Measurements from ENCODE around the gene IL17RD. TPM values are rescaled to one million over a fixed set of nuclear protein-coding genes. Genes with fewer than 3 reads are reported as not detected.

The IL17RD gene
- total and polyA plus RNA-seq, 2 of the 4 experiments (the other 2 are of a cell fraction), result 0.72 to 0.92 TPM

GRCh38 chr3:57135964-57136719 is 29.0 kb downstream of the IL17RD start:
- no CpG with 5 or more reads among the region's 5 CpGs for WGBS, 2 experiments (ENCODE audit: extremely low coverage in 2 of 2, insufficient read length in 1 of 2)
- dilution Hi-C loops (cut with HindIII; ENCODE audit: low sequenced_read_pairs, unreplicated experiment), result no loop called here
- no peak overlapping the region for H3K4me2 ChIP-seq (ENCODE audit: low read depth, low read length)
- H3K18ac ChIP-seq (ENCODE audit: low read depth, low read length), result no peak overlapping the region
- H3K27ac ChIP-seq (ENCODE audit: insufficient read depth, low read length), result no peak overlapping the region
- CTCF ChIA-PET, result interaction anchor here (0.7 kb wide), 1 partner anchor 81 kb away, joined by 3 read pairs; no protein-coding TSS in a partner anchor
- H2AK5ac ChIP-seq (ENCODE audit: low read depth, low read length), result no peak overlapping the region
- H3K36me3 ChIP-seq (ENCODE audit: control insufficient read depth, insufficient read depth, low read length), result no peaks in the 10 kb centered on the region
- H3K23ac ChIP-seq (ENCODE audit: low read depth, low read length), result no peak overlapping the region
- no peak overlapping the region for H3K14ac ChIP-seq (replicated peaks; ENCODE audit: low read depth, low read length)
- no peak overlapping the region for H2BK15ac ChIP-seq (ENCODE audit: low read depth, low read length)
- H2AK9ac ChIP-seq (replicated peaks; ENCODE audit: low read depth, low read length, poor library complexity), result no peak overlapping the region
- DNase-seq (no peak), ATAC-seq (ENCODE audit: low read depth) (no peak)
- intact Hi-C loops (cut with micrococcal nuclease), result no loop called here
- no peaks in the 10 kb centered on the region; the same call in 1 of the 2 replicates for H3K9me1 ChIP-seq (ENCODE audit: insufficient read depth, low read length)
- H3K4me3 ChIP-seq (ENCODE audit: insufficient read depth, low read depth, low read length), result no peak overlapping the region
- TF ChIP-seq CTCF (conservative IDR thresholded peaks at IDR 0.05; ENCODE audit: low read depth, low read length) (no peak), RCOR1 (IDR thresholded peaks at IDR 0.05; ENCODE audit: insufficient replicate concordance, low read length) (no peak), CHD1 (IDR thresholded peaks at IDR 0.05; ENCODE audit: low read depth, low read length) (no peak), NFE2L2 (IDR thresholded peaks at IDR 0.05; ENCODE audit: low read depth, low read length) (no peak), MAFK (IDR thresholded peaks at IDR 0.05; ENCODE audit: low read depth, low read length) (no peak), SMC3 (IDR thresholded peaks at IDR 0.05; ENCODE audit: low read depth, low read length) (no peak), CEBPB (IDR thresholded peaks at IDR 0.05; ENCODE audit: low read depth, low read length) (no peak), ELK1 (IDR thresholded peaks at IDR 0.05; ENCODE audit: borderline replicate concordance, low read depth, low read length) (no peak), RAD21 (IDR thresholded peaks at IDR 0.05; ENCODE audit: low read length) (no peak), RFX5 (IDR thresholded peaks at IDR 0.05; ENCODE audit: low read depth, low read length) (no peak), MAZ (IDR thresholded peaks at IDR 0.05; ENCODE audit: borderline replicate concordance, low read depth, low read length) (no peak), BHLHE40 (IDR thresholded peaks at IDR 0.05; ENCODE audit: low read depth, low read length) (no peak), FOS (IDR thresholded peaks at IDR 0.05; ENCODE audit: low read depth, low read length) (no peak), USF2 (IDR thresholded peaks at IDR 0.05; ENCODE audit: low read depth, low read length) (no peak)
- no TSS peak for BruUV-seq (replicated peaks)
- no peak overlapping the region for H3K4ac ChIP-seq (ENCODE audit: low read depth, low read length)
- H4K5ac ChIP-seq (ENCODE audit: low read depth, low read length), result no peak overlapping the region
- POLR2A ChIA-PET (ENCODE audit: unreplicated experiment), result interaction anchor here (0.6 kb wide), 1 partner anchor 52 kb away, joined by 4 read pairs; no protein-coding TSS in a partner anchor
- no peaks in the 10 kb centered on the region for H3K9me3 ChIP-seq (ENCODE audit: control insufficient read depth, insufficient read depth, low read length)
- H2BK20ac ChIP-seq (ENCODE audit: low read depth, low read length), result no peak overlapping the region
- no peak overlapping the region for H4K91ac ChIP-seq (ENCODE audit: insufficient read depth, low read depth, low read length)
- no peak overlapping the region for H2BK120ac ChIP-seq (ENCODE audit: low read depth, low read length)
- H4K20me1 ChIP-seq (ENCODE audit: insufficient read depth, low read length), result no peaks in the 10 kb centered on the region
- in situ Hi-C loops (cut with MboI; ENCODE audit: low sequenced_read_pairs), result no loop called here
- no peaks in the 10 kb centered on the region for H3K79me1 ChIP-seq (ENCODE audit: low read depth in 1 of 2, low read length in 2 of 2)
- no peaks in the 10 kb centered on the region for H3K4me1 ChIP-seq (ENCODE audit: control insufficient read depth, insufficient read depth, low read length)
- H4K8ac ChIP-seq (ENCODE audit: low read depth in 2 of 2, low read length in 2 of 2), result no peak overlapping the region
- H2AFZ ChIP-seq (replicated peaks; ENCODE audit: low read length, poor library complexity), result no peak overlapping the region
- no peak overlapping the region for H3K56ac ChIP-seq (ENCODE audit: extremely low read depth, insufficient read depth, low read length)
- no peak overlapping the region for H3K9ac ChIP-seq (ENCODE audit: low read depth, low read length)
- H3K27me3 ChIP-seq (ENCODE audit: control insufficient read depth, insufficient read depth, low read length), result peaks cover 2% of the 10 kb centered on the region; the same call in 1 of the 2 replicates
- no peak overlapping the region for H2BK5ac ChIP-seq (ENCODE audit: low read depth, low read length, poor library complexity, severe bottlenecking)
